Prostate gland (tissue), 2 donors: ENCODE measurements around the gene MPP3. TPM values are rescaled to one million over a fixed set of nuclear protein-coding genes. Genes with fewer than 3 reads are reported as not detected.

ENCODE experiments used
- DNase-seq: peaks from one replicate; pipeline ENCODE4 v3.0.0-alpha.2; 2019; ENCODE audit warnings: low spot score
- H3K27ac ChIP-seq, 2 donors: fragments of 200-600 bp; sonication (generic); 2 replicates each; pipeline ENCODE4 v1.5.1; 2017 to 2019
- H3K27me3 ChIP-seq: fragments of 200-600 bp; sonication (generic); replicated peaks from 2 replicates; pipeline ENCODE4 v1.5.1; 2019; ENCODE audit not compliant: insufficient read depth
- H3K36me3 ChIP-seq, 2 donors: fragments of 200-600 bp; sonication (generic); 1 replicate in 1 of 2; 2 replicates in 1 of 2; pipeline versions ENCODE4 v1.5.1 to v1.8.1; 2017 to 2019
- H3K4me1 ChIP-seq: fragments of 200-600 bp; sonication (generic); replicated peaks from 2 replicates; pipeline ENCODE4 v1.5.1; 2019
- H3K4me3 ChIP-seq, 2 donors: fragments of 200-600 bp; sonication (generic); 2 replicates each; pipeline ENCODE4 v1.5.1; 2017 to 2019
- H3K9me3 ChIP-seq: fragments of 200-600 bp; sonication (generic); 2 replicates; pipeline ENCODE4 v1.5.1; 2017
- CTCF ChIP-seq, 4 experiments: fragments of 200-600 bp in 2 of 4; fragments of 450-650 bp in 2 of 4; sonication (generic) in 2 of 4; IDR thresholded peaks; 1 replicate in 3 of 4; 2 replicates in 1 of 4; pipeline ENCODE4 v1.5.1; 2016 to 2019; ENCODE audit warnings: antibody characterized with exemption in 4 of 4, mild to moderate bottlenecking in 2 of 4, moderate library complexity in 2 of 4
- POLR2A ChIP-seq: fragments of 450-650 bp; IDR thresholded peaks from one replicate; pipeline ENCODE4 v1.6.1; 2016; ENCODE audit warnings: antibody characterized with exemption, mild to moderate bottlenecking
- POLR2AphosphoS5 ChIP-seq: sonication (generic); formaldehyde crosslinking; IDR thresholded peaks from one replicate; pipeline ENCODE4 v1.6.1; 2017; ENCODE audit warnings: antibody characterized with exemption
- WGBS: methylation state at CpG from one replicate; pipeline ENCODE4 v1.1.5; 2018; 5-methylcytosine and 5-hydroxymethylcytosine counted together
- intact Hi-C: fragments of 100-400 bp; cut with DNase I; formaldehyde crosslinking; loops from one replicate; pipeline ENCODE4 v1.14.2; 2022
- total RNA-seq, 2 donors: library from RNA; depleted of rRNA; stranded (reverse); fragments of >200 nt; gene quantifications; one replicate each; pipeline ENCODE4 v1.1.0, GENCODE V29; 2016

Gene MPP3
- total RNA-seq, 2 donors from 2014 or later = 4.4 to 16.4 TPM

GRCh38 chr17:43854498-43854897 is 21.6 kb upstream of the MPP3 start:
- TF ChIP-seq CTCF (IDR thresholded peaks at IDR 0.05) = no peak
- TF ChIP-seq POLR2AphosphoS5 = no peak
- no peak for TF ChIP-seq POLR2A
- WGBS = 68% methylated on average over 8 of the region's 8 CpGs
- H3K27ac ChIP-seq = no peak overlapping the region

GRCh38 chr17:43853546-43853945 is 20.6 kb upstream of the MPP3 start:
- Histone ChIP-seq H3K4me1 (no peaks in the 10 kb centered on the region), H3K4me3 (no peak overlapping the region), H3K9me3 (no peaks in the 10 kb centered on the region), H3K36me3 (no peaks in the 10 kb centered on the region), H3K27ac (no peak overlapping the region), H3K27me3 (no peaks in the 10 kb centered on the region)
- intact Hi-C loops = no loop called here
- no peak for DNase-seq
- 79% methylated on average over 7 of the region's 7 CpGs for WGBS
- no peak for TF ChIP-seq POLR2A
- no peak for TF ChIP-seq POLR2AphosphoS5
- no peak for TF ChIP-seq CTCF (IDR thresholded peaks at IDR 0.05)

More at GRCh38 chr17:43854498-43854897, 21.6 kb upstream of the MPP3 start:
- H3K27me3 ChIP-seq = no peaks in the 10 kb centered on the region
- H3K4me3 ChIP-seq = no peak overlapping the region
- H3K4me1 ChIP-seq = no peaks in the 10 kb centered on the region
- H3K36me3 ChIP-seq = no peaks in the 10 kb centered on the region
- no peak for DNase-seq
- intact Hi-C loops = no loop called here
- no peaks in the 10 kb centered on the region for H3K9me3 ChIP-seq

GRCh38 chr17:43852571-43852970 is 19.6 kb upstream of the MPP3 start:
- intact Hi-C loops = no loop called here
- Histone ChIP-seq H3K27ac (no peak overlapping the region), H3K4me3 (no peak overlapping the region), H3K27me3 (no peaks in the 10 kb centered on the region), H3K4me1 (no peaks in the 10 kb centered on the region), H3K36me3 (no peaks in the 10 kb centered on the region), H3K9me3 (no peaks in the 10 kb centered on the region)
- TF ChIP-seq POLR2A (no peak), CTCF (IDR thresholded peaks at IDR 0.05) (no peak), POLR2AphosphoS5 (no peak)
- 88% methylated on average over 8 of the region's 8 CpGs for WGBS
- no peak for DNase-seq

GRCh38 chr17:43849116-43849515 is 16.2 kb upstream of the MPP3 start:
- TF ChIP-seq POLR2AphosphoS5 = no peak
- TF ChIP-seq POLR2A = no peak
- no peak for TF ChIP-seq CTCF (IDR thresholded peaks at IDR 0.05)
- Histone ChIP-seq H3K27ac (no peak overlapping the region), H3K4me1 (no peaks in the 10 kb centered on the region), H3K36me3 (no peaks in the 10 kb centered on the region), H3K27me3 (no peaks in the 10 kb centered on the region), H3K9me3 (no peaks in the 10 kb centered on the region), H3K4me3 (no peak overlapping the region)
- intact Hi-C loops = loop anchor here (5.0 kb wide), 3 partner anchors 72 to 152 kb away; partner anchors contain the start of gene DUSP3
- 91% methylated on average over 8 of the region's 8 CpGs for WGBS
- no peak for DNase-seq

GRCh38 chr17:43848601-43849000 is 15.7 kb upstream of the MPP3 start:
- no peaks in the 10 kb centered on the region for H3K4me1 ChIP-seq
- TF ChIP-seq CTCF (IDR thresholded peaks at IDR 0.05) = no peak
- no peak for TF ChIP-seq POLR2AphosphoS5
- TF ChIP-seq POLR2A = no peak
- no peaks in the 10 kb centered on the region for H3K36me3 ChIP-seq
- H3K27me3 ChIP-seq = no peaks in the 10 kb centered on the region
- no peak for DNase-seq
- no peak overlapping the region for H3K4me3 ChIP-seq
- 91% methylated on average over 10 of the region's 10 CpGs for WGBS
- no peaks in the 10 kb centered on the region for H3K9me3 ChIP-seq
- no peak overlapping the region for H3K27ac ChIP-seq
- intact Hi-C loops = loop anchor here (5.0 kb wide), 3 partner anchors 71 to 151 kb away; partner anchors contain the start of gene DUSP3
